AG10803 (cell line): Measurements from ENCODE around the gene RALGAPA2.

Experiments
- DNase-seq: peaks from one replicate; pipeline ENCODE4 v3.0.0; 2010; ENCODE audit warnings: low read depth
- H3K4me3 ChIP-seq: 2 replicates; pipeline ENCODE4 v1.5.1; 2011; ENCODE audit warnings: mild to moderate bottlenecking, low read length, control low read depth
- TF ChIP-seq, protein P1 (sequence below): conservative IDR thresholded peaks from 2 replicates; pipeline ENCODE4 v1.5.1; 2011; ENCODE audit warnings: mild to moderate bottlenecking, low read length, control low read depth, inconsistent platforms

Gene RALGAPA2

GRCh38 chr20:20466341-20466879 is 246.0 kb downstream of the RALGAPA2 start:
- peak; percentile 89 for DNase-seq
- TF ChIP-seq, protein P1, sequence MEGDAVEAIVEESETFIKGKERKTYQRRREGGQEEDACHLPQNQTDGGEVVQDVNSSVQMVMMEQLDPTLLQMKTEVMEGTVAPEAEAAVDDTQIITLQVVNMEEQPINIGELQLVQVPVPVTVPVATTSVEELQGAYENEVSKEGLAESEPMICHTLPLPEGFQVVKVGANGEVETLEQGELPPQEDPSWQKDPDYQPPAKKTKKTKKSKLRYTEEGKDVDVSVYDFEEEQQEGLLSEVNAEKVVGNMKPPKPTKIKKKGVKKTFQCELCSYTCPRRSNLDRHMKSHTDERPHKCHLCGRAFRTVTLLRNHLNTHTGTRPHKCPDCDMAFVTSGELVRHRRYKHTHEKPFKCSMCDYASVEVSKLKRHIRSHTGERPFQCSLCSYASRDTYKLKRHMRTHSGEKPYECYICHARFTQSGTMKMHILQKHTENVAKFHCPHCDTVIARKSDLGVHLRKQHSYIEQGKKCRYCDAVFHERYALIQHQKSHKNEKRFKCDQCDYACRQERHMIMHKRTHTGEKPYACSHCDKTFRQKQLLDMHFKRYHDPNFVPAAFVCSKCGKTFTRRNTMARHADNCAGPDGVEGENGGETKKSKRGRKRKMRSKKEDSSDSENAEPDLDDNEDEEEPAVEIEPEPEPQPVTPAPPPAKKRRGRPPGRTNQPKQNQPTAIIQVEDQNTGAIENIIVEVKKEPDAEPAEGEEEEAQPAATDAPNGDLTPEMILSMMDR, result no peak
- H3K4me3 ChIP-seq, result no peak overlapping the region

- H3K4me3 ChIP-seq, result no peak overlapping the region
- TF ChIP-seq, protein P1, result peak; percentile 30
- DNase-seq, result no peak
Measured at GRCh38 chr20:20465252-20465651, 247.2 kb downstream of the RALGAPA2 start.

GRCh38 chr20:20463933-20464374 is 248.5 kb downstream of the RALGAPA2 start:
- H3K4me3 ChIP-seq, result no peak overlapping the region
- TF ChIP-seq, protein P1, result no peak
- no peak for DNase-seq

GRCh38 chr20:20462185-20462584 is 250.3 kb downstream of the RALGAPA2 start:
- TF ChIP-seq, protein P1, result no peak
- DNase-seq, result no peak
- H3K4me3 ChIP-seq, result no peak overlapping the region

GRCh38 chr20:20461551-20461950 is 250.9 kb downstream of the RALGAPA2 start:
- H3K4me3 ChIP-seq, result no peak overlapping the region
- TF ChIP-seq, protein P1, result no peak
- no peak for DNase-seq

- no peak for DNase-seq
- TF ChIP-seq, protein P1, result no peak
Measured at GRCh38 chr20:20459726-20460125, 252.7 kb downstream of the RALGAPA2 start.

GRCh38 chr20:20457392-20458126 is 254.9 kb downstream of the RALGAPA2 start:
- TF ChIP-seq, protein P1, result no peak
- no peak for DNase-seq
- no peak overlapping the region for H3K4me3 ChIP-seq

More at GRCh38 chr20:20459726-20460125, 252.7 kb downstream of the RALGAPA2 start:
- H3K4me3 ChIP-seq, result no peak overlapping the region
